Mesodermal cell (in vitro differentiated cells): ENCODE results near the gene SARNP.

Source experiments
- H3K27ac ChIP-seq: 2 replicates; pipeline ENCODE4 v1.7.0; 2013; ENCODE audit warnings: mild to moderate bottlenecking, low read depth, low read length, moderate library complexity; ENCODE audit not compliant: severe bottlenecking
- H3K36me3 ChIP-seq: 2 replicates; pipeline ENCODE4 v1.7.1; 2013; ENCODE audit warnings: mild to moderate bottlenecking, low read length, moderate library complexity; ENCODE audit not compliant: control insufficient read depth, insufficient read depth
- H3K4me1 ChIP-seq: one replicate; pipeline ENCODE4 v1.7.1; 2013; ENCODE audit warnings: mild to moderate bottlenecking, low read length; ENCODE audit not compliant: insufficient read depth, control insufficient read depth, poor library complexity, severe bottlenecking
- H3K4me3 ChIP-seq: 2 replicates; pipeline ENCODE4 v1.7.0; 2013; ENCODE audit warnings: low read length, control low read depth, mild to moderate bottlenecking; ENCODE audit not compliant: insufficient read depth, poor library complexity, severe bottlenecking; ENCODE audit errors: extremely low read depth
- H3K9me3 ChIP-seq: 2 replicates; pipeline ENCODE4 v1.7.1; 2013; ENCODE audit warnings: mild to moderate bottlenecking, low read length, moderate library complexity; ENCODE audit not compliant: control insufficient read depth
- WGBS, 2 experiments: methylation state at CpG; one replicate each; pipeline ENCODE4 v1.1.5; 2013; ENCODE audit warnings: missing lambda C conversion rate in 2 of 2; ENCODE audit not compliant: insufficient coverage in 2 of 2; 5-methylcytosine and 5-hydroxymethylcytosine counted together

The SARNP gene

GRCh38 chr12:55724940-55725309 lies 92.6 kb downstream of the SARNP start:
- Histone ChIP-seq H3K4me3 (no peak overlapping the region), H3K4me1 (peaks cover 13% of the 10 kb centered on the region), H3K27ac (no peak overlapping the region), H3K9me3 (no peaks in the 10 kb centered on the region), H3K36me3 (peaks cover 56% of the 10 kb centered on the region)
- WGBS, 2 experiments = 86 to 91% methylated on average over 3 of the region's 3 CpGs

- no peaks in the 10 kb centered on the region for H3K9me3 ChIP-seq
- H3K4me1 ChIP-seq = peaks cover 17% of the 10 kb centered on the region
- no peak overlapping the region for H3K27ac ChIP-seq
- H3K4me3 ChIP-seq = no peak overlapping the region
- H3K36me3 ChIP-seq = peaks cover 58% of the 10 kb centered on the region
- 80 to 84% methylated on average over 9 to 10 of the region's 11 CpGs for WGBS, 2 experiments
These were observed 93.1 kb downstream of the SARNP start for GRCh38 chr12:55724226-55724939.

GRCh38 chr12:55723516-55724225 lies 93.9 kb downstream of the SARNP start:
- Histone ChIP-seq H3K9me3 (no peaks in the 10 kb centered on the region), H3K4me3 (no peak overlapping the region), H3K36me3 (peaks cover 58% of the 10 kb centered on the region), H3K27ac (no peak overlapping the region), H3K4me1 (peaks cover 19% of the 10 kb centered on the region)
- 93 to 94% methylated on average over 8 to 10 of the region's 10 CpGs for WGBS, 2 experiments

DNA sequence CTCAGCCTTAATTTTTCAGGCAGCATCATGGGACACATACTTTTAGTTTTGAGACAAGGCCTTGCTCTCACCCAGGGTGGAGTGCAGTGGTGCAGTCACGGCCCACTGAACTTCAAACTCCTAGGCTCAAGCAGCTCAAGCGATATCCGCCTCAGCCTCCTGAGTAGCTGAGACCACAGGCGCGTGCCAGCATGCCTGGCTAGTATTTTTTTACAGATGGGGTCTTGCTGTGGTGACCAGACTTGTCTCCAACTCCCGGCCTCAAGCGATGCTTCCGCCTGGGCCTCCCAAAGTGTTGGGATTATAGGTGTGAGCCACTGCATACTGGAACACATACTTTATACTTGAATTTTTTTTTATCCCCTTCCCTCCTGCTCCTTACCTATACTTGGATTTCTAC lies 94.6 kb downstream of the SARNP start:
- H3K9me3 ChIP-seq = no peaks in the 10 kb centered on the region
- H3K4me1 ChIP-seq = peaks cover 26% of the 10 kb centered on the region
- peaks cover 58% of the 10 kb centered on the region for H3K36me3 ChIP-seq
- no peak overlapping the region for H3K4me3 ChIP-seq
- no peak overlapping the region for H3K27ac ChIP-seq
- 87 to 98% methylated on average over 5 to 7 of the region's 8 CpGs for WGBS, 2 experiments

- H3K4me1 ChIP-seq = peaks cover 30% of the 10 kb centered on the region
- H3K36me3 ChIP-seq = peaks cover 47% of the 10 kb centered on the region
- no peak overlapping the region for H3K27ac ChIP-seq
- H3K9me3 ChIP-seq = no peaks in the 10 kb centered on the region
- no peak overlapping the region for H3K4me3 ChIP-seq
- 87 to 90% methylated on average over 8 to 13 of the region's 14 CpGs for WGBS, 2 experiments
These were observed 95.8 kb downstream of the SARNP start for GRCh38 chr12:55721601-55722213.

DNA sequence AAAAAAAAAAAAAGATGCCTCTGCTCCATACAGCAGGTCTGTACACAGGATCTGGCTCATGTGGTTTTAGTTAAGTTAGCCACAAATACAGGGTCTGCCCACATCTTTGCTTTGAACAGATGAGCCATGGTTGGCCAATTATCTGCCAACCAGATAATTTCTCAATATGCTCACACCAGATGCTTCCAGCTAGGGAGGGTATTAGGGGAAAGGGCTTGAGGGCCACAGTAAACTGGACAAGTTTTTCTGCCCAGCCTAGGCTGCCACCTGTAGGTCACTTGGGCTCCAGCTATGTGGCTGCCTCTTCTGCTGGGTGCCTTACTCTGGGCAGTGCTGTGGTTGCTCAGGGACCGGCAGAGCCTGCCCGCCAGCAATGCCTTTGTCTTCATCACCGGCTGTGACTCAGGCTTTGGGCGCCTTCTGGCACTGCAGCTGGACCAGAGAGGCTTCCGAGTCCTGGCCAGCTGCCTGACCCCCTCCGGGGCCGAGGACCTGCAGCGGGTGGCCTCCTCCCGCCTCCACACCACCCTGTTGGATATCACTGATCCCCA lies 96.6 kb downstream of the SARNP start:
- 66 to 81% methylated on average over 9 of the region's 9 CpGs for WGBS, 2 experiments
- H3K4me3 ChIP-seq = no peak overlapping the region
- H3K27ac ChIP-seq = no peak overlapping the region
- H3K4me1 ChIP-seq = peaks cover 29% of the 10 kb centered on the region
- no peaks in the 10 kb centered on the region for H3K9me3 ChIP-seq
- peaks cover 40% of the 10 kb centered on the region for H3K36me3 ChIP-seq

- peaks cover 32% of the 10 kb centered on the region for H3K4me1 ChIP-seq
- no peak within 1 kb of the TSS for H3K27ac ChIP-seq
- WGBS, 2 experiments = 92 to 93% methylated on average over 1 to 3 of the region's 6 CpGs
- peaks cover 31% of the 10 kb centered on the region for H3K36me3 ChIP-seq
- H3K4me3 ChIP-seq = no peak within 1 kb of the TSS
- H3K9me3 ChIP-seq = no peaks in the 10 kb centered on the region
These were observed 97.4 kb downstream of the SARNP start, which contains the start of gene RDH5 for GRCh38 chr12:55720071-55720564. RDH5 (plus strand) TSS chr12:55720393; CDS start chr12:55721185, 792 bp downstream.

DNA sequence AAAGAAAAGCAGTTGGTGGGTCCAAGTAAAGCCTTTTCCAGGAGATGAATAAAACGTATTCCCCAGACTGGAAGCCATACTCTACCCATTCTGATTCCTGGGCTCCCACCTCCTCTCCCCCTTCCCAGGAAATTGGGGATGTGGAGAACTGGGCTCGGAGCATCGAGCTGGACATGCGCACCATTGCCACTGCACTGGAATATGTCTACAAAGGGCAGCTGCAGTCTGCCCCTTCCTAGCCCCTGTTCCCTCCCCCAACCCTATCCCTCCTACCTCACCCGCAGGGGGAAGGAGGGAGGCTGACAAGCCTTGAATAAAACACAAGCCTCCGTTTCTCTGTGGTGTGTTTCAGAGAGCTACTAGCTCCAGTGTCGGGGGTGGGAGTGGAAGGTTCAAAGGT lies 98.2 kb downstream of the SARNP start:
- Histone ChIP-seq H3K4me1 (peaks cover 32% of the 10 kb centered on the region), H3K36me3 (peaks cover 24% of the 10 kb centered on the region), H3K9me3 (no peaks in the 10 kb centered on the region), H3K27ac (no peak overlapping the region), H3K4me3 (no peak overlapping the region)
- 86% methylated on average over 3 of the region's 7 CpGs; no CpG with 5 or more reads in 1 of the 2 experiments for WGBS, 2 experiments

GRCh38 chr12:55718624-55719275 lies 98.8 kb downstream of the SARNP start:
- Histone ChIP-seq H3K36me3 (peaks cover 17% of the 10 kb centered on the region), H3K27ac (peak overlapping the region; percentile 41), H3K4me1 (peaks cover 32% of the 10 kb centered on the region), H3K4me3 (no peak overlapping the region), H3K9me3 (no peaks in the 10 kb centered on the region)
- 64 to 93% methylated on average over 2 to 3 of the region's 4 CpGs for WGBS, 2 experiments

GRCh38 chr12:55718015-55718414 lies 99.5 kb downstream of the SARNP start:
- peaks cover 32% of the 10 kb centered on the region for H3K4me1 ChIP-seq

More at GRCh38 chr12:55718015-55718414, 99.5 kb downstream of the SARNP start:
- H3K4me3 ChIP-seq = peak overlapping the region; percentile 2
- 53% methylated on average over 2 of the region's 4 CpGs; no CpG with 5 or more reads in 1 of the 2 experiments for WGBS, 2 experiments
- no peaks in the 10 kb centered on the region for H3K9me3 ChIP-seq
- peaks cover 11% of the 10 kb centered on the region for H3K36me3 ChIP-seq
- H3K27ac ChIP-seq = peak overlapping the region; percentile 41
